ENCODE measurements around the gene MORN1.

The MORN1 gene

GRCh38 chr1:2373551-2374251 lies 17.7 kb downstream of the MORN1 start:
- no peak for TF ChIP-seq POLR2A (IDR thresholded peaks at IDR 0.05; ENCODE audit: low read length)
- no peak for TF ChIP-seq GATA1 (IDR thresholded peaks at IDR 0.05; ENCODE audit: low read depth, low read length)
- no peak for DNase-seq

- TF ChIP-seq GATA1 (IDR thresholded peaks at IDR 0.05; ENCODE audit: low read depth, low read length) (no peak), POLR2A (IDR thresholded peaks at IDR 0.05; ENCODE audit: low read length) (no peak)
- no peak for DNase-seq
These were observed 18.5 kb downstream of the MORN1 start for GRCh38 chr1:2372551-2373490.

- no peak for TF ChIP-seq GATA1 (IDR thresholded peaks at IDR 0.05; ENCODE audit: low read depth, low read length)
- no peak for TF ChIP-seq POLR2A (IDR thresholded peaks at IDR 0.05; ENCODE audit: low read length)
- peak; percentile 15 to 29 for DNase-seq
These were observed 23.2 kb downstream of the MORN1 start for GRCh38 chr1:2368053-2368744.

- no peak for TF ChIP-seq POLR2A (IDR thresholded peaks at IDR 0.05; ENCODE audit: low read length)
- no peak for TF ChIP-seq GATA1 (IDR thresholded peaks at IDR 0.05; ENCODE audit: low read depth, low read length)
- no peak for DNase-seq
These were observed 27.4 kb downstream of the MORN1 start for GRCh38 chr1:2363847-2364513.

- no peak for TF ChIP-seq POLR2A (IDR thresholded peaks at IDR 0.05; ENCODE audit: low read length)
- no peak for TF ChIP-seq GATA1 (IDR thresholded peaks at IDR 0.05; ENCODE audit: low read depth, low read length)
- DNase-seq, result no peak
These were observed 30.6 kb downstream of the MORN1 start for GRCh38 chr1:2360588-2361364.

GRCh38 chr1:2358651-2359640 lies 32.4 kb downstream of the MORN1 start:
- no peak for TF ChIP-seq POLR2A (IDR thresholded peaks at IDR 0.05; ENCODE audit: low read length)
- DNase-seq, result no peak

GRCh38 chr1:2358072-2358471 lies 33.3 kb downstream of the MORN1 start:
- no peak for DNase-seq
- no peak for TF ChIP-seq GATA1 (IDR thresholded peaks at IDR 0.05; ENCODE audit: low read depth, low read length)
- TF ChIP-seq POLR2A (IDR thresholded peaks at IDR 0.05; ENCODE audit: low read length), result no peak

GRCh38 chr1:2356911-2357845 lies 34.2 kb downstream of the MORN1 start:
- DNase-seq, result no peak
- TF ChIP-seq POLR2A (IDR thresholded peaks at IDR 0.05; ENCODE audit: low read length) (no peak), GATA1 (IDR thresholded peaks at IDR 0.05; ENCODE audit: low read depth, low read length) (no peak)

- DNase-seq, result no peak
- TF ChIP-seq POLR2A (IDR thresholded peaks at IDR 0.05; ENCODE audit: low read length), result no peak
- no peak for TF ChIP-seq GATA1 (IDR thresholded peaks at IDR 0.05; ENCODE audit: low read depth, low read length)
These were observed 35.0 kb downstream of the MORN1 start for GRCh38 chr1:2356401-2356800.

GRCh38 chr1:2355373-2356261 lies 35.7 kb downstream of the MORN1 start:
- TF ChIP-seq GATA1 (IDR thresholded peaks at IDR 0.05; ENCODE audit: low read depth, low read length), result no peak
- TF ChIP-seq POLR2A (IDR thresholded peaks at IDR 0.05; ENCODE audit: low read length), result no peak
- no peak for DNase-seq

All from erythroblast (primary cell).